ENCODE measurements around the gene CLIP1. TPM values are rescaled to one million over a fixed set of nuclear protein-coding genes. Genes with fewer than 3 reads are reported as not detected.
"Not testable (repeated sequence)": the region's sequence is repeated elsewhere in the genome, so short reads cannot be mapped to it uniquely, and the experiment has no call there.

CLIP1 gene
- total and polyA plus RNA-seq, 7 experiments from 2014 or later: 13.6 to 89.3 (median 56.6) TPM

DNA sequence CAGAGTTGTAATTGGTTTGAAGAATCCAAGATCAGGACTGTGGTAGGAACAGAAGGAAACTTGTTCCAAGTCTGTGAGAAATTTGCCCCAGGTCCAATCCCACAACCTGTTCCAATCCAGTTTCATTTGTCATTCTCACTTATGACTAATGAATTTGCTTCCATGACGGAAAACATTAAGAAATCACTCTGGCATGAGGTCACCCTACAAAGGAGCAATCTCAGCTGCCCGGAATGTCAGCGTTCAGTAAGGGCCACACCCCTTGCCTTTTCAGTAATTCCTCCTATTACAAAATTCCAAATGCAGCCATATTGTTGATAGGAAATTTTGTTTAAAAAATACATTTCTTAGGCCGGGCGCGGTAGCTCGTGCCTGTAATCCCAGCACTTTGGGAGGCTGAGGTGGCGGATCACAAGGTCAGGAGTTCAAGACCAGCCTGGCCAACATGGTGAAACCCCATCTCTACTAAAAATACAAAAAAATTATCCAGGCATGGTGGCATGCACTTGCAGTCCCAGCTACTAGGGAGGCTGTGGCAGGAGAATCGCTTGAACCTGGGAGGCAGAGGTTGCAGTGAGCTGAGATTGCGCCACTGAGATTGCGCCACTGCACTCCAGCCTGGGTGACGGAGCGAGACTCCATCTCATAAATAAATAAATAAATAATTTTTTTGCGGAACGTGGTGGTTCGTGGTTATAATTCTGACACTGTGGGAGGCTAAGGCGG lies 42.0 kb upstream of the CLIP1 start:
- H3K4me1 ChIP-seq (ENCODE audit: control insufficient read depth in 2 of 2, insufficient read depth in 2 of 2, low read length in 2 of 2); H3K36me3 Mint-ChIP-seq; H3K9me3 ChIP-seq (ENCODE audit: control insufficient read depth in 2 of 3, low read length in 3 of 3); H3K36me3 ChIP-seq (ENCODE audit: control insufficient read depth in 2 of 3, insufficient read depth in 3 of 3, low read length in 3 of 3); H3K9me3 Mint-ChIP-seq; H3K4me3 ChIP-seq (ENCODE audit: low read length); intact Hi-C loops (cut with micrococcal nuclease); H3K4me3 Mint-ChIP-seq; H3K27me3 ChIP-seq (ENCODE audit: control insufficient read depth in 2 of 2, insufficient read depth in 2 of 2, low read length in 2 of 2); H3K27ac ChIP-seq (ENCODE audit: low read depth, low read length); H3K27me3 Mint-ChIP-seq; H3K4me1 Mint-ChIP-seq: not testable (repeated sequence)
- ATAC-seq (peak; percentile 66), DNase-seq (peak in 1 of 9 donors; percentile 16)
- H3K27ac Mint-ChIP-seq: peak overlapping the region in 1 of 9 donors; percentile 43
- POLR2A ChIA-PET: interaction anchor here (1.1 to 1.7 kb wide), 2 partner anchors 12 to 38 kb away, joined by 3 read pairs; no protein-coding TSS in a partner anchor
- CTCF ChIA-PET: interaction anchor here (0.6 to 1.1 kb wide), 2 partner anchors 65 kb away, joined by 3 read pairs; no protein-coding TSS in a partner anchor

DNA sequence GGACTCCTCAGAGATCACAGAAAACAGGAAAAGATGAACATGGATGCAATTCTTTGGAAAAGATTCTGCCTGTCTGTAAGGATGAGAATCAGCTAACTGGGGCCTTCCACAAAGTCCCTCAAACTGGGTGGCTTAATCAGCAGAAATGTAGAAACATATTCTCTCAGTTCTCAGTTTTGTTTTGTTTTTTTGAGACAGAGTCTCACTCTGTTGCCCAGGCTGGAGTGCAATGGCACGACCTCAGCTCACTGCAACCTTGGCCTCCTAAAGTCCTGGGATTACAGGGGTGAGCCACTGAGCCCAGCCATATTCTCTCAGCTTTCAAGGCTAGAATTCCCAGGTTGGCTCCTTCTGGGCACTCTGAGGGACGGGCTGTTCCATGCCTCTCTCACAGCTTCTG lies 38.2 kb upstream of the CLIP1 start:
- intact Hi-C loops (cut with micrococcal nuclease): no loop called here
- H3K36me3 ChIP-seq (ENCODE audit: control insufficient read depth in 2 of 3, insufficient read depth in 3 of 3, low read length in 3 of 3): no peaks in the 10 kb centered on the region
- no peaks in the 10 kb centered on the region for H3K4me1 ChIP-seq (ENCODE audit: control insufficient read depth in 2 of 2, insufficient read depth in 2 of 2, low read length in 2 of 2)
- no peak for DNase-seq
- no peak overlapping the region for H3K4me3 Mint-ChIP-seq
- H3K4me1 Mint-ChIP-seq: peaks cover 0 to 21% (median 3%) of the 10 kb centered on the region in 7 donors
- ATAC-seq: no peak
- POLR2A ChIA-PET: interaction anchor here (1.1 kb wide), 1 partner anchor 61 kb away, joined by 4 read pairs; no protein-coding TSS in a partner anchor
- no peaks in the 10 kb centered on the region for H3K27me3 ChIP-seq (ENCODE audit: control insufficient read depth in 2 of 2, insufficient read depth in 2 of 2, low read length in 2 of 2)
- H3K9me3 ChIP-seq (ENCODE audit: control insufficient read depth in 2 of 3, low read length in 3 of 3): no peaks in the 10 kb centered on the region
- H3K4me3 ChIP-seq (ENCODE audit: low read length): no peak overlapping the region
- H3K27me3 Mint-ChIP-seq: no peaks in the 10 kb centered on the region
- CTCF ChIA-PET: interaction anchor here (0.6 kb wide), 1 partner anchor 124 kb away, joined by 5 read pairs; no protein-coding TSS in a partner anchor
- no peaks in the 10 kb centered on the region for H3K36me3 Mint-ChIP-seq
- H3K27ac Mint-ChIP-seq: peak overlapping the region in 2 of 9 donors; percentile 0 to 12
- no peaks in the 10 kb centered on the region for H3K9me3 Mint-ChIP-seq
- H3K27ac ChIP-seq (ENCODE audit: low read depth, low read length): no peak overlapping the region

DNA sequence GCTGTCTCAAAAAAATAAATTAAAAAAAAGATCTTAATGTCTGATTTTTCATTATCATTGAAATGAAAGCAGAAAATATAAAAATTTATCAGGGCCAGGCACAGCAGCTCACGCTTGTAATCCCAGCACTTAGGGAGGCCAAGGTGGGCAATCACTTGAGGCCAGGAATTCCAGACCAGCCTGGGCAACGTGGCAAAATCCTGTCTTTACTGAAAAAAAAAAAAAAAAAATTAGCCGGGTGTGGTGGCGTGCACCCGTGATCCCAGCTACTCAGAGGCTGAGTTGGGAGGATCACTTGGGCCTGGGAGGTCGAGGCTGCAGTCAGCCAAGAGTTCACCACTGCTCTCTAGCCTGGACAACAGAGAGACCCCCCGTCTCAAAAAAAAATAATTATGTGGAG lies 37.6 kb upstream of the CLIP1 start:
- H3K27ac Mint-ChIP-seq: no peak overlapping the region
- Histone ChIP-seq H3K27ac (ENCODE audit: low read depth, low read length) (no peak overlapping the region), H3K36me3 (ENCODE audit: control insufficient read depth in 2 of 3, insufficient read depth in 3 of 3, low read length in 3 of 3) (no peaks in the 10 kb centered on the region), H3K27me3 (ENCODE audit: control insufficient read depth in 2 of 2, insufficient read depth in 2 of 2, low read length in 2 of 2) (no peaks in the 10 kb centered on the region), H3K9me3 (ENCODE audit: control insufficient read depth in 2 of 3, low read length in 3 of 3) (no peaks in the 10 kb centered on the region), H3K4me3 (ENCODE audit: low read length) (no peak overlapping the region), H3K4me1 (ENCODE audit: control insufficient read depth in 2 of 2, insufficient read depth in 2 of 2, low read length in 2 of 2) (no peaks in the 10 kb centered on the region)
- no peak for ATAC-seq
- peaks cover 0 to 21% (median 3%) of the 10 kb centered on the region in 7 donors for H3K4me1 Mint-ChIP-seq
- no peaks in the 10 kb centered on the region for H3K27me3 Mint-ChIP-seq
- CTCF ChIA-PET: no interaction called here
- no peaks in the 10 kb centered on the region for H3K36me3 Mint-ChIP-seq
- H3K4me3 Mint-ChIP-seq: no peak overlapping the region
- intact Hi-C loops (cut with micrococcal nuclease): no loop called here
- POLR2A ChIA-PET: interaction anchor here (1.1 kb wide), 1 partner anchor 60 kb away, joined by 4 read pairs; no protein-coding TSS in a partner anchor
- no peak for DNase-seq
- no peaks in the 10 kb centered on the region for H3K9me3 Mint-ChIP-seq

DNA sequence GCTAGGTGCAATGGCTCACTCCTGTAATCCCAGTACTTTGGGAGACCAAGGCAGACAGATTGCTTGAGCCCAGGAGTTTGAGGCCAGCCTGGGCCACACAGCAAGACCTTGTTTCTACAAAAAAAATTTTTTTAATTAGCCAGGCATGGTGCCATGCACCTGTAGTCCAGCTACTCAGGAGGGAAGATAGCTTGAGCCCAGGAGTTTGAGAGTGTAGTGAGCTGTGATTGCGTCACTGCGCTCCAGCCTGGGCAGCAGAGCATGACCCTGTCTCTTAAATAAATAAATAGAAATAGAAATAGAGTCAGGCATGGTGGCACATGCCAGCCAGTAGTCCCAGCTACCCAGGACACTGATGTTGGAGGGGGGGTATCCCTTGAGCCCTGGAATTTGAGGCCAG lies 36.7 kb upstream of the CLIP1 start:
- Mint-ChIP-seq H3K36me3 (no peaks in the 10 kb centered on the region), H3K27ac (no peak overlapping the region), H3K27me3 (no peaks in the 10 kb centered on the region), H3K9me3 (no peaks in the 10 kb centered on the region), H3K4me3 (no peak overlapping the region), H3K4me1 (peaks cover 4 to 28% (median 9%) of the 10 kb centered on the region in 7 donors)
- Histone ChIP-seq H3K27me3 (ENCODE audit: control insufficient read depth in 2 of 2, insufficient read depth in 2 of 2, low read length in 2 of 2) (no peaks in the 10 kb centered on the region), H3K27ac (ENCODE audit: low read depth, low read length) (no peak overlapping the region), H3K9me3 (ENCODE audit: control insufficient read depth in 2 of 3, low read length in 3 of 3) (no peaks in the 10 kb centered on the region), H3K4me1 (ENCODE audit: control insufficient read depth in 2 of 2, insufficient read depth in 2 of 2, low read length in 2 of 2) (peaks cover under 1 to 5% of the 10 kb centered on the region in 2 donors), H3K36me3 (ENCODE audit: control insufficient read depth in 2 of 3, insufficient read depth in 3 of 3, low read length in 3 of 3) (no peaks in the 10 kb centered on the region), H3K4me3 (ENCODE audit: low read length) (no peak overlapping the region)
- intact Hi-C loops (cut with micrococcal nuclease): no loop called here
- no peak for ATAC-seq
- POLR2A ChIA-PET: interaction anchor here (1.1 kb wide), 1 partner anchor 12 kb away, joined by 3 read pairs; no protein-coding TSS in a partner anchor
- DNase-seq: no peak
- CTCF ChIA-PET: interaction anchor here (1.8 kb wide), 1 partner anchor 60 kb away, joined by 3 read pairs; no protein-coding TSS in a partner anchor

DNA sequence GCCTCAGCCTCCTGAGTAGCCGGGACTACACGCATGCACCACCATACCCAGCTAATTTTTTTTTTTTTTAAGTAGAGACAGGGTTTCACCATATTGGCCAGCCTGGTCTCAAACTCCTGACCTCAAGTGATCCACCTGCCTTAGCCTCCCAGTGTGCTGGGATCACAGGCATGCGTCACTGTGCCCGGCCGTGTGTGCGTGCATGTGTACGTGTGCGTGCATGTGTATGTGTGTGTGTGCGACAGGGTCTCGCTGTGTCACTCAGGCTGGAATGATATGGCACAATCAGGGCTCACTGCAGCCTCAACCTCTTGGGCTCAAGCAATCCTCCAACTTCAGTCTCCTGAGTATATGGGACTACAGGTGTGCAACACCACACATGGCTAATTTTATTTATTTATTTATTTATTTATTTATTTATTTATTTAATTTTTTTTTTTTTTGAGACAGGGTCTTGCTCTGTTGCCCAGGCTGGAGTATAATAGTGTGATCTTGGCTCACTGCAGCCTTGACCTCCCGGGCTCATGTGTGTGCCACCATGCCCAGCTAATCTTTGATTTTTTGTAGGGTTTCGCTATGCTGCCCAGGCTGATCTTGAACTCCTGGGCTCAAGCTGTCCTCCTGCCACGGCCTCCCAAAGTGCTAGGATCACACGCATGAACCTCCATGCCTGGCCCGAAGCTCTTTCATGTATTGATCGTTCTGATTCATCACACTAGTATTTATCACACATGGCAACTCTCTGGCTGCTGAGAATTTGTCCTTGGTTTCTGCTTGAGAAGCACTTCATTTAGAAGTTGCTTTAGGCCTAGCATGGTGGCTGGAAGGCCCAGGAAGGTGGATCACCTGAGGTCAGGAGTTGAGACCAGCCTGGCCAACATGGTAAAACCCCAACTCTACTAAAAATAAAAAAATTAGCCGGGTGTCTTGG lies 35.9 kb upstream of the CLIP1 start:
- ChIA-PET POLR2A (interaction anchor here (1.1 kb wide), 1 partner anchor 13 kb away, joined by 3 read pairs; no protein-coding TSS in a partner anchor), CTCF (interaction anchor here (1.8 kb wide), 1 partner anchor 59 kb away, joined by 3 read pairs; no protein-coding TSS in a partner anchor)
- peaks cover 0 to 2% (median 0%) of the 10 kb centered on the region in 11 donors for H3K9me3 Mint-ChIP-seq
- no peak for DNase-seq
- intact Hi-C loops (cut with micrococcal nuclease): no loop called here
- Histone ChIP-seq H3K27me3 (ENCODE audit: control insufficient read depth in 2 of 2, insufficient read depth in 2 of 2, low read length in 2 of 2) (no peaks in the 10 kb centered on the region), H3K9me3 (ENCODE audit: control insufficient read depth in 2 of 3, low read length in 3 of 3) (no peaks in the 10 kb centered on the region), H3K36me3 (ENCODE audit: control insufficient read depth in 2 of 3, insufficient read depth in 3 of 3, low read length in 3 of 3) (no peaks in the 10 kb centered on the region), H3K27ac (ENCODE audit: low read depth, low read length) (no peak overlapping the region), H3K4me1 (ENCODE audit: control insufficient read depth in 2 of 2, insufficient read depth in 2 of 2, low read length in 2 of 2) (peaks cover 9 to 13% of the 10 kb centered on the region in 2 donors), H3K4me3 (ENCODE audit: low read length) (no peak overlapping the region)
- peaks cover 0 to 6% (median 0%) of the 10 kb centered on the region in 5 donors for H3K36me3 Mint-ChIP-seq
- H3K27ac Mint-ChIP-seq: peak overlapping the region in 3 of 9 donors; percentile 59 to 81 (median 63)
- H3K4me3 Mint-ChIP-seq: peak overlapping the region in 1 of 10 donors; percentile 17
- ATAC-seq: no peak
- H3K27me3 Mint-ChIP-seq: no peaks in the 10 kb centered on the region
- peaks cover 10 to 35% (median 18%) of the 10 kb centered on the region in 7 donors for H3K4me1 Mint-ChIP-seq

DNA sequence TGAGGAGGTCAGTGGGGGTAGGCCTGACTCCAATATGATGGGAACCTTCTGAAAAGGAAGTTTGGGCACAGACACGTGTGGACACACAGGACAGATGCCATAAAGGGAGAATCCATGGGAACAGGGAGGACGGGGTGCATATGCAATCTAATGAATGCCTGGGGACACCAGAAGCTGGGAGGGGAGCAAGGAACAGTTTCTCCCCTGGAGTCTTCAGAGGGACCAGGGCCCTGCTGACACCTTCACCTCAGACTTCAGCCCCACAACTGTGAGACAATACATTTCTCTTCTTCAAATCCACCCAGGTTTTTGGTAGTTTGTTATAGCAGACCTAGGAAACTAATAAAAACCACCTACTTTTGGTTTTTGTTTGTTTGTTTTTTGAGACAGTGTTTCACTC lies 35.2 kb upstream of the CLIP1 start:
- CTCF ChIA-PET: no interaction called here
- Histone ChIP-seq H3K27me3 (ENCODE audit: control insufficient read depth in 2 of 2, insufficient read depth in 2 of 2, low read length in 2 of 2) (no peaks in the 10 kb centered on the region), H3K36me3 (ENCODE audit: control insufficient read depth in 2 of 3, insufficient read depth in 3 of 3, low read length in 3 of 3) (no peaks in the 10 kb centered on the region), H3K27ac (ENCODE audit: low read depth, low read length) (no peak overlapping the region), H3K4me3 (ENCODE audit: low read length) (no peak overlapping the region), H3K9me3 (ENCODE audit: control insufficient read depth in 2 of 3, low read length in 3 of 3) (no peaks in the 10 kb centered on the region), H3K4me1 (ENCODE audit: control insufficient read depth in 2 of 2, insufficient read depth in 2 of 2, low read length in 2 of 2) (peaks cover 16 to 17% of the 10 kb centered on the region in 2 donors)
- no peak for ATAC-seq
- no peak for DNase-seq
- peaks cover 16 to 43% (median 25%) of the 10 kb centered on the region in 7 donors for H3K4me1 Mint-ChIP-seq
- H3K27me3 Mint-ChIP-seq: no peaks in the 10 kb centered on the region
- POLR2A ChIA-PET: no interaction called here
- H3K27ac Mint-ChIP-seq: peak overlapping the region in 4 of 9 donors; percentile 17 to 81 (median 61)
- H3K36me3 Mint-ChIP-seq: peaks cover 0 to 6% (median 0%) of the 10 kb centered on the region in 5 donors
- H3K9me3 Mint-ChIP-seq: peaks cover 0 to 2% (median 0%) of the 10 kb centered on the region in 11 donors
- H3K4me3 Mint-ChIP-seq: peak overlapping the region in 1 of 10 donors; percentile 17
- intact Hi-C loops (cut with micrococcal nuclease): no loop called here
